ENCODE measurements around the gene CFAP57. TPM values are rescaled to one million over a fixed set of nuclear protein-coding genes. Genes with fewer than 3 reads are reported as not detected.
A peak's percentile ranks its signal among the peaks of the same experiment; 100 is the strongest.

CFAP57 gene
- total and polyA plus RNA-seq, 9 of the 15 experiments (the other 6 are each of a cell fraction or from before 2014, with no cell fraction given): 0.04 to 0.22 (median 0.07) TPM; not detected in 3

DNA sequence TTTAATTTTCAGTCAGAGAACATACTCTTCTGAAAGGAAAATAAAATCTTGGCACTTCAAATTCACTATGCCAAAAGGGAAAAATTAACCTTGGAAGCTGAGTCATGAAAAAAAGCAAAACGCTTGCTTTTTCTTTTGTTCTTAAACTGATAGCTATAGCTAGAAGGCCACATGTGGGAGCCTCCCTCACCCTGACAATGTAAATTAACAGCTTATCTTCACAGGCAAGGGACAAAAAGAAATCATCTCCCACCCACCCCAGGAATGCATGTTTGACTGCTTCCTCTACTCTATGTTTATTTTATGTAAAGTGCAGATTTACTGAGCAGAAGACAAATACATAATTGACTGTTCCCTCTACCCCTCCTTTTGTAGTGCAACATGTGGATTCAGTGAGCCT lies 38.1 kb upstream of the CFAP57 start (continued):
- TF ChIP-seq, protein P1, sequence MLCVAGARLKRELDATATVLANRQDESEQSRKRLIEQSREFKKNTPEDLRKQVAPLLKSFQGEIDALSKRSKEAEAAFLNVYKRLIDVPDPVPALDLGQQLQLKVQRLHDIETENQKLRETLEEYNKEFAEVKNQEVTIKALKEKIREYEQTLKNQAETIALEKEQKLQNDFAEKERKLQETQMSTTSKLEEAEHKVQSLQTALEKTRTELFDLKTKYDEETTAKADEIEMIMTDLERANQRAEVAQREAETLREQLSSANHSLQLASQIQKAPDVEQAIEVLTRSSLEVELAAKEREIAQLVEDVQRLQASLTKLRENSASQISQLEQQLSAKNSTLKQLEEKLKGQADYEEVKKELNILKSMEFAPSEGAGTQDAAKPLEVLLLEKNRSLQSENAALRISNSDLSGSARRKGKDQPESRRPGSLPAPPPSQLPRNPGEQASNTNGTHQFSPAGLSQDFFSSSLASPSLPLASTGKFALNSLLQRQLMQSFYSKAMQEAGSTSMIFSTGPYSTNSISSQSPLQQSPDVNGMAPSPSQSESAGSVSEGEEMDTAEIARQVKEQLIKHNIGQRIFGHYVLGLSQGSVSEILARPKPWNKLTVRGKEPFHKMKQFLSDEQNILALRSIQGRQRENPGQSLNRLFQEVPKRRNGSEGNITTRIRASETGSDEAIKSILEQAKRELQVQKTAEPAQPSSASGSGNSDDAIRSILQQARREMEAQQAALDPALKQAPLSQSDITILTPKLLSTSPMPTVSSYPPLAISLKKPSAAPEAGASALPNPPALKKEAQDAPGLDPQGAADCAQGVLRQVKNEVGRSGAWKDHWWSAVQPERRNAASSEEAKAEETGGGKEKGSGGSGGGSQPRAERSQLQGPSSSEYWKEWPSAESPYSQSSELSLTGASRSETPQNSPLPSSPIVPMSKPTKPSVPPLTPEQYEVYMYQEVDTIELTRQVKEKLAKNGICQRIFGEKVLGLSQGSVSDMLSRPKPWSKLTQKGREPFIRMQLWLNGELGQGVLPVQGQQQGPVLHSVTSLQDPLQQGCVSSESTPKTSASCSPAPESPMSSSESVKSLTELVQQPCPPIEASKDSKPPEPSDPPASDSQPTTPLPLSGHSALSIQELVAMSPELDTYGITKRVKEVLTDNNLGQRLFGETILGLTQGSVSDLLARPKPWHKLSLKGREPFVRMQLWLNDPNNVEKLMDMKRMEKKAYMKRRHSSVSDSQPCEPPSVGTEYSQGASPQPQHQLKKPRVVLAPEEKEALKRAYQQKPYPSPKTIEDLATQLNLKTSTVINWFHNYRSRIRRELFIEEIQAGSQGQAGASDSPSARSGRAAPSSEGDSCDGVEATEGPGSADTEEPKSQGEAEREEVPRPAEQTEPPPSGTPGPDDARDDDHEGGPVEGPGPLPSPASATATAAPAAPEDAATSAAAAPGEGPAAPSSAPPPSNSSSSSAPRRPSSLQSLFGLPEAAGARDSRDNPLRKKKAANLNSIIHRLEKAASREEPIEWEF (CRISPR knock-in tag; IDR thresholded peaks at IDR 0.05): no peak
- TF ChIP-seq ZNF23 (CRISPR knock-in tag; IDR thresholded peaks at IDR 0.05) (no peak), TAF7 (tag; IDR thresholded peaks at IDR 0.05) (no peak), ATF1 (CRISPR knock-in tag; IDR thresholded peaks at IDR 0.05) (no peak), ATF1 (tag; IDR thresholded peaks at IDR 0.05) (no peak), E2F3 (CRISPR knock-in tag; IDR thresholded peaks at IDR 0.05) (no peak), ZNF197 (CRISPR knock-in tag; IDR thresholded peaks at IDR 0.05; ENCODE audit: low read depth) (no peak), ZBTB8A (IDR thresholded peaks at IDR 0.05; ENCODE audit: partially characterized antibody) (no peak), TAF1 (IDR thresholded peaks at IDR 0.05; ENCODE audit: control insufficient read depth, extremely low read depth, insufficient read depth, low read length, severe bottlenecking) (no peak), PRMT5 (CRISPR knock-in tag; IDR thresholded peaks at IDR 0.05) (no peak), NFE2 (IDR thresholded peaks at IDR 0.05; ENCODE audit: low read depth) (no peak), RBM17 (IDR thresholded peaks at IDR 0.05; ENCODE audit: borderline replicate concordance, low read depth, low read length) (no peak), HDAC6 (IDR thresholded peaks at IDR 0.05; ENCODE audit: low read depth, low read length) (no peak), ZNF134 (CRISPR knock-in tag; conservative IDR thresholded peaks at IDR 0.05) (no peak), ZNF583 (CRISPR knock-in tag; IDR thresholded peaks at IDR 0.05) (no peak), ZNF551 (CRISPR knock-in tag; IDR thresholded peaks at IDR 0.05) (no peak), ZNF224 (CRISPR knock-in tag; IDR thresholded peaks at IDR 0.05) (no peak), GABPB2 (CRISPR knock-in tag; conservative IDR thresholded peaks at IDR 0.05) (no peak), CBFA2T2 (conservative IDR thresholded peaks at IDR 0.05) (peak; percentile 56)
- TF ChIP-seq, protein P2, sequence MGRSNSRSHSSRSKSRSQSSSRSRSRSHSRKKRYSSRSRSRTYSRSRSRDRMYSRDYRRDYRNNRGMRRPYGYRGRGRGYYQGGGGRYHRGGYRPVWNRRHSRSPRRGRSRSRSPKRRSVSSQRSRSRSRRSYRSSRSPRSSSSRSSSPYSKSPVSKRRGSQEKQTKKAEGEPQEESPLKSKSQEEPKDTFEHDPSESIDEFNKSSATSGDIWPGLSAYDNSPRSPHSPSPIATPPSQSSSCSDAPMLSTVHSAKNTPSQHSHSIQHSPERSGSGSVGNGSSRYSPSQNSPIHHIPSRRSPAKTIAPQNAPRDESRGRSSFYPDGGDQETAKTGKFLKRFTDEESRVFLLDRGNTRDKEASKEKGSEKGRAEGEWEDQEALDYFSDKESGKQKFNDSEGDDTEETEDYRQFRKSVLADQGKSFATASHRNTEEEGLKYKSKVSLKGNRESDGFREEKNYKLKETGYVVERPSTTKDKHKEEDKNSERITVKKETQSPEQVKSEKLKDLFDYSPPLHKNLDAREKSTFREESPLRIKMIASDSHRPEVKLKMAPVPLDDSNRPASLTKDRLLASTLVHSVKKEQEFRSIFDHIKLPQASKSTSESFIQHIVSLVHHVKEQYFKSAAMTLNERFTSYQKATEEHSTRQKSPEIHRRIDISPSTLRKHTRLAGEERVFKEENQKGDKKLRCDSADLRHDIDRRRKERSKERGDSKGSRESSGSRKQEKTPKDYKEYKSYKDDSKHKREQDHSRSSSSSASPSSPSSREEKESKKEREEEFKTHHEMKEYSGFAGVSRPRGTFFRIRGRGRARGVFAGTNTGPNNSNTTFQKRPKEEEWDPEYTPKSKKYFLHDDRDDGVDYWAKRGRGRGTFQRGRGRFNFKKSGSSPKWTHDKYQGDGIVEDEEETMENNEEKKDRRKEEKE (IDR thresholded peaks at IDR 0.05; ENCODE audit: borderline replicate concordance in 1 of 2, control insufficient read depth in 1 of 2, low read depth in 2 of 2, low read length in 1 of 2): no peak
- TF ChIP-seq, protein P3, sequence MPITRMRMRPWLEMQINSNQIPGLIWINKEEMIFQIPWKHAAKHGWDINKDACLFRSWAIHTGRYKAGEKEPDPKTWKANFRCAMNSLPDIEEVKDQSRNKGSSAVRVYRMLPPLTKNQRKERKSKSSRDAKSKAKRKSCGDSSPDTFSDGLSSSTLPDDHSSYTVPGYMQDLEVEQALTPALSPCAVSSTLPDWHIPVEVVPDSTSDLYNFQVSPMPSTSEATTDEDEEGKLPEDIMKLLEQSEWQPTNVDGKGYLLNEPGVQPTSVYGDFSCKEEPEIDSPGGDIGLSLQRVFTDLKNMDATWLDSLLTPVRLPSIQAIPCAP (CRISPR knock-in tag; IDR thresholded peaks at IDR 0.05; ENCODE audit: borderline replicate concordance): no peak

Measured in K562 (cell line).